ENCODE results near the gene ACTR1B. TPM values are rescaled to one million over a fixed set of nuclear protein-coding genes. Genes with fewer than 3 reads are reported as not detected.

ACTR1B gene
- total RNA-seq, 1 donor from 2014 or later: 42.9 TPM

- Histone ChIP-seq H3K4me3 (no peak overlapping the region), H4K20me1 (ENCODE audit: low read depth) (no peaks in the 10 kb centered on the region), H3K4me2 (no peak overlapping the region), H3K27me3 (no peaks in the 10 kb centered on the region), H3F3A (ENCODE audit: low read depth) (no peaks in the 10 kb centered on the region), H3K79me2 (ENCODE audit: low read depth) (no peaks in the 10 kb centered on the region), H3K27ac (no peak overlapping the region), H3K36me3 (no peaks in the 10 kb centered on the region), H3K9me3 (ENCODE audit: low read depth) (no peaks in the 10 kb centered on the region), H2AFZ (replicated peaks) (no peak overlapping the region), H3K4me1 (no peaks in the 10 kb centered on the region), H3K9ac (no peak overlapping the region)
- no peaks in the 10 kb centered on the region for H3K27me3 Mint-ChIP-seq (ENCODE audit: insufficient read depth, low read depth)
- DNase-seq (ENCODE audit: low spot score): no peak
- H3K4me1 Mint-ChIP-seq: peaks cover 22% of the 10 kb centered on the region
- H3K27ac Mint-ChIP-seq: no peak overlapping the region
- H3K36me3 Mint-ChIP-seq: no peaks in the 10 kb centered on the region
- H3K9me3 Mint-ChIP-seq: no peaks in the 10 kb centered on the region
- H3K4me3 Mint-ChIP-seq: no peak overlapping the region
- TF ChIP-seq, protein P1, sequence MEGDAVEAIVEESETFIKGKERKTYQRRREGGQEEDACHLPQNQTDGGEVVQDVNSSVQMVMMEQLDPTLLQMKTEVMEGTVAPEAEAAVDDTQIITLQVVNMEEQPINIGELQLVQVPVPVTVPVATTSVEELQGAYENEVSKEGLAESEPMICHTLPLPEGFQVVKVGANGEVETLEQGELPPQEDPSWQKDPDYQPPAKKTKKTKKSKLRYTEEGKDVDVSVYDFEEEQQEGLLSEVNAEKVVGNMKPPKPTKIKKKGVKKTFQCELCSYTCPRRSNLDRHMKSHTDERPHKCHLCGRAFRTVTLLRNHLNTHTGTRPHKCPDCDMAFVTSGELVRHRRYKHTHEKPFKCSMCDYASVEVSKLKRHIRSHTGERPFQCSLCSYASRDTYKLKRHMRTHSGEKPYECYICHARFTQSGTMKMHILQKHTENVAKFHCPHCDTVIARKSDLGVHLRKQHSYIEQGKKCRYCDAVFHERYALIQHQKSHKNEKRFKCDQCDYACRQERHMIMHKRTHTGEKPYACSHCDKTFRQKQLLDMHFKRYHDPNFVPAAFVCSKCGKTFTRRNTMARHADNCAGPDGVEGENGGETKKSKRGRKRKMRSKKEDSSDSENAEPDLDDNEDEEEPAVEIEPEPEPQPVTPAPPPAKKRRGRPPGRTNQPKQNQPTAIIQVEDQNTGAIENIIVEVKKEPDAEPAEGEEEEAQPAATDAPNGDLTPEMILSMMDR (IDR thresholded peaks at IDR 0.05): no peak
- TF ChIP-seq EZH2 (IDR thresholded peaks at IDR 0.05): no peak
- TF ChIP-seq EZH2phosphoT487 (IDR thresholded peaks at IDR 0.05): no peak
Observed at GRCh38 chr2:97695744-97696143, 31.9 kb upstream of the ACTR1B start.

- Histone ChIP-seq H3K4me3 (no peak overlapping the region), H3K27me3 (no peaks in the 10 kb centered on the region), H3F3A (ENCODE audit: low read depth) (no peaks in the 10 kb centered on the region), H3K4me2 (no peak overlapping the region), H3K27ac (no peak overlapping the region), H3K4me1 (no peaks in the 10 kb centered on the region), H2AFZ (replicated peaks) (no peak overlapping the region), H3K9ac (no peak overlapping the region), H4K20me1 (ENCODE audit: low read depth) (no peaks in the 10 kb centered on the region), H3K36me3 (no peaks in the 10 kb centered on the region), H3K79me2 (ENCODE audit: low read depth) (no peaks in the 10 kb centered on the region), H3K9me3 (ENCODE audit: low read depth) (no peaks in the 10 kb centered on the region)
- Mint-ChIP-seq H3K4me1 (peaks cover 13% of the 10 kb centered on the region), H3K27me3 (ENCODE audit: insufficient read depth, low read depth) (no peaks in the 10 kb centered on the region), H3K27ac (no peak overlapping the region), H3K4me3 (no peak overlapping the region), H3K9me3 (no peaks in the 10 kb centered on the region), H3K36me3 (no peaks in the 10 kb centered on the region)
- TF ChIP-seq, protein P1 (IDR thresholded peaks at IDR 0.05): no peak
- TF ChIP-seq EZH2phosphoT487 (IDR thresholded peaks at IDR 0.05) (no peak), EZH2 (IDR thresholded peaks at IDR 0.05) (no peak)
- no peak for DNase-seq (ENCODE audit: low spot score)
Observed at GRCh38 chr2:97693476-97693875, 29.6 kb upstream of the ACTR1B start.

DNA sequence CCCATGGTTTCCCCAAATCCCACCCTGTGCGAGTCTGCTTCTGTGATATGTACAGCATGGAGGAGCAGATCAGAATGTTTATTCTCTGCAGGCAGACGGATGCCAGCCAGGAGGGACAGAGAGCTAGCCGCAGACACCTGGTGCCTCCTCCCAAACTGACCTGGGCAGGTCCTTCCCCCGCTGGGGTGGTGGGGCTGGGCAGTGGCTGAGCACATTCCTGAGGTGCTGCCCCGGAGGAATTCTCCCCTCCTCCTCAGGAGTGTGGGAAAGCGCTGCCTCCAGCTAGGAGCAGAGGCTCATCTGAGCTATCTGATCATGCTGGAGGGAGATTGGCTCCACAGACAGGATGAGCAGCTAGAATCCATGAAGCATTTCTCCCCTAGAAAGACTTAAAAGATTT lies 27.3 kb upstream of the ACTR1B start:
- no peaks in the 10 kb centered on the region for H3K36me3 ChIP-seq
- Mint-ChIP-seq H3K9me3 (no peaks in the 10 kb centered on the region), H3K36me3 (no peaks in the 10 kb centered on the region), H3K27ac (peak overlapping the region; percentile 22), H3K4me1 (peaks cover 7% of the 10 kb centered on the region), H3K27me3 (ENCODE audit: insufficient read depth, low read depth) (peaks cover 2% of the 10 kb centered on the region), H3K4me3 (no peak overlapping the region)
- no peaks in the 10 kb centered on the region for H3K9me3 ChIP-seq (ENCODE audit: low read depth)
- H3F3A ChIP-seq (ENCODE audit: low read depth): no peaks in the 10 kb centered on the region
- H3K4me2 ChIP-seq: no peak overlapping the region
- no peaks in the 10 kb centered on the region for H4K20me1 ChIP-seq (ENCODE audit: low read depth)
- no peaks in the 10 kb centered on the region for H3K79me2 ChIP-seq (ENCODE audit: low read depth)
- no peaks in the 10 kb centered on the region for H3K27me3 ChIP-seq
- DNase-seq (ENCODE audit: low spot score): peak; percentile 57
- no peak overlapping the region for H3K4me3 ChIP-seq
- no peak overlapping the region for H3K27ac ChIP-seq
- H2AFZ ChIP-seq (replicated peaks): no peak overlapping the region
- H3K9ac ChIP-seq: no peak overlapping the region
- H3K4me1 ChIP-seq: no peaks in the 10 kb centered on the region
- TF ChIP-seq, protein P1 (IDR thresholded peaks at IDR 0.05): no peak
- TF ChIP-seq EZH2phosphoT487 (IDR thresholded peaks at IDR 0.05) (no peak), EZH2 (IDR thresholded peaks at IDR 0.05) (no peak)

Data from neural progenitor cell (in vitro differentiated cells).